Suprapubic skin (tissue), 3 donors: ENCODE data around the gene ENPP7.

Source experiments
- CTCF ChIP-seq, 2 donors: fragments of 200-600 bp in 1 of 2; fragments of 450-650 bp in 1 of 2; sonication (generic) in 1 of 2; IDR thresholded peaks; one replicate each; pipeline ENCODE4 v1.5.1; 2016 to 2019; ENCODE audit warnings: antibody characterized with exemption in 2 of 2, mild to moderate bottlenecking in 1 of 2, moderate library complexity in 1 of 2
- POLR2A ChIP-seq, 2 donors: fragments of 450-650 bp; IDR thresholded peaks; one replicate each; pipeline ENCODE4 v1.6.1; 2017; ENCODE audit warnings: antibody characterized with exemption in 2 of 2, mild to moderate bottlenecking in 2 of 2, moderate library complexity in 2 of 2

GRCh38 chr17:79786930-79787643 is 56.3 kb downstream of the ENPP7 start:
- TF ChIP-seq CTCF (IDR thresholded peaks at IDR 0.05) (no peak), POLR2A (IDR thresholded peaks at IDR 0.05) (no peak)
